SK-N-SH treated with all-trans-retinoic acid at 6 μM for 48 hours (cell line): ENCODE measurements around the gene TSSK2.

Source experiments
- ATAC-seq: fragments of 200-7000 bp; cut with Tn5 transposase; 3 replicates; pipeline ENCODE4 v1.9.1; 2020; ENCODE audit warnings: mild to moderate bottlenecking, moderate library complexity
- BACH2 ChIP-seq: fragments of 250-450 bp; sonication (Bioruptor Pico); IDR thresholded peaks from 2 replicates; pipeline ENCODE4 v1.9.0; 2021; ENCODE audit warnings: mild to moderate bottlenecking, borderline replicate concordance
- CREB5 ChIP-seq: fragments of 250-450 bp; sonication (Bioruptor Pico); IDR thresholded peaks from 2 replicates; pipeline ENCODE4 v1.5.1; 2020; ENCODE audit warnings: low read depth, mild to moderate bottlenecking, moderate library complexity
- CSDC2 ChIP-seq: fragments of 250-450 bp; sonication (Bioruptor Pico); IDR thresholded peaks from 2 replicates; pipeline ENCODE4 v1.5.0; 2020; ENCODE audit warnings: mild to moderate bottlenecking, moderate library complexity
- CSRNP3 ChIP-seq: fragments of 250-450 bp; sonication (Bioruptor Pico); IDR thresholded peaks from 2 replicates; pipeline ENCODE4 v1.5.1; 2021; ENCODE audit warnings: mild to moderate bottlenecking, moderate library complexity
- GLIS3 ChIP-seq: fragments of 250-450 bp; sonication (Bioruptor Pico); IDR thresholded peaks from 2 replicates; pipeline ENCODE4 v1.5.0; 2020; ENCODE audit warnings: mild to moderate bottlenecking, moderate library complexity
- ISL1 ChIP-seq: fragments of 250-450 bp; sonication (Bioruptor Pico); IDR thresholded peaks from 2 replicates; pipeline ENCODE4 v2.1.2; 2022; ENCODE audit warnings: mild to moderate bottlenecking, moderate library complexity
- OSR1 ChIP-seq: fragments of 250-450 bp; sonication (Bioruptor Pico); IDR thresholded peaks from 2 replicates; pipeline ENCODE4 v1.8.0; 2022; ENCODE audit warnings: moderate library complexity, mild to moderate bottlenecking, inconsistent platforms
- PATZ1 ChIP-seq: fragments of 250-450 bp; sonication (Bioruptor Pico); IDR thresholded peaks from 2 replicates; pipeline ENCODE4 v1.8.0; 2020; ENCODE audit warnings: mild to moderate bottlenecking, moderate library complexity, borderline replicate concordance
- POU6F1 ChIP-seq: fragments of 250-450 bp; sonication (Bioruptor Pico); IDR thresholded peaks from 2 replicates; pipeline ENCODE4 v1.8.0; 2021; ENCODE audit warnings: low read depth, mild to moderate bottlenecking, moderate library complexity, borderline replicate concordance
- PPARA ChIP-seq: fragments of 250-450 bp; sonication (Bioruptor Pico); IDR thresholded peaks from 2 replicates; pipeline ENCODE4 v1.5.0; 2020; ENCODE audit warnings: mild to moderate bottlenecking, borderline replicate concordance
- RARB ChIP-seq: fragments of 250-450 bp; sonication (Bioruptor Pico); IDR thresholded peaks from 2 replicates; pipeline ENCODE4 v1.8.0; 2021; ENCODE audit warnings: mild to moderate bottlenecking, moderate library complexity
- SNAI2 ChIP-seq: fragments of 250-450 bp; sonication (Bioruptor Pico); IDR thresholded peaks from 2 replicates; pipeline ENCODE4 v1.5.0; 2020; ENCODE audit warnings: mild to moderate bottlenecking, moderate library complexity
- TOX ChIP-seq: fragments of 250-450 bp; sonication (Bioruptor Pico); IDR thresholded peaks from 2 replicates; pipeline ENCODE4 v1.8.0; 2021; ENCODE audit warnings: mild to moderate bottlenecking, moderate library complexity, borderline replicate concordance
- TSHZ2 ChIP-seq: fragments of 250-450 bp; sonication (Bioruptor Pico); IDR thresholded peaks from 2 replicates; pipeline ENCODE4 v1.5.0; 2020; ENCODE audit warnings: mild to moderate bottlenecking, moderate library complexity
- ZC3H10 ChIP-seq: fragments of 250-450 bp; sonication (Bioruptor Pico); IDR thresholded peaks from 2 replicates; pipeline ENCODE4 v1.5.1; 2021; ENCODE audit warnings: mild to moderate bottlenecking, moderate library complexity
- ZFP3 ChIP-seq: fragments of 250-450 bp; sonication (Bioruptor Pico); IDR thresholded peaks from 2 replicates; pipeline ENCODE4 v1.5.0; 2020; ENCODE audit warnings: mild to moderate bottlenecking, moderate library complexity
- ZFP30 ChIP-seq: fragments of 450-650 bp; formaldehyde crosslinking; IDR thresholded peaks from 2 replicates; pipeline ENCODE4 v1.5.0; 2022; ENCODE audit warnings: mild to moderate bottlenecking, moderate library complexity
- ZNF70 ChIP-seq: fragments of 450-650 bp; formaldehyde crosslinking; IDR thresholded peaks from 2 replicates; pipeline ENCODE4 v1.5.0; 2020; ENCODE audit warnings: mild to moderate bottlenecking, moderate library complexity

TSSK2 gene

GRCh38 chr22:19134176-19134831 lies 3.2 kb downstream of the TSSK2 start:
- TF ChIP-seq SNAI2 (CRISPR knock-in tag): no peak
- no peak for TF ChIP-seq POU6F1 (CRISPR knock-in tag)
- TF ChIP-seq ZFP3 (CRISPR knock-in tag): no peak
- no peak for TF ChIP-seq ZNF70 (CRISPR knock-in tag)
- no peak for ATAC-seq

- ATAC-seq: no peak
- TF ChIP-seq CSRNP3 (CRISPR knock-in tag): no peak
- no peak for TF ChIP-seq TSHZ2 (CRISPR knock-in tag)
- TF ChIP-seq PPARA (CRISPR knock-in tag): no peak
- no peak for TF ChIP-seq RARB
- TF ChIP-seq CSDC2 (CRISPR knock-in tag): no peak
- no peak for TF ChIP-seq GLIS3
Observed at GRCh38 chr22:19134874-19135273, 3.8 kb downstream of the TSSK2 start.

GRCh38 chr22:19136915-19137314 lies 5.8 kb downstream of the TSSK2 start:
- no peak for ATAC-seq
- no peak for TF ChIP-seq POU6F1 (CRISPR knock-in tag)
- no peak for TF ChIP-seq SNAI2 (CRISPR knock-in tag)
- TF ChIP-seq ZFP3 (CRISPR knock-in tag): no peak
- TF ChIP-seq CSDC2 (CRISPR knock-in tag): no peak
- TF ChIP-seq ZC3H10 (CRISPR knock-in tag): no peak
- TF ChIP-seq TOX (CRISPR knock-in tag): no peak
- no peak for TF ChIP-seq BACH2 (CRISPR knock-in tag)
- TF ChIP-seq CSRNP3 (CRISPR knock-in tag): no peak
- TF ChIP-seq RARB: no peak
- TF ChIP-seq OSR1 (CRISPR knock-in tag): no peak
- TF ChIP-seq ISL1 (CRISPR knock-in tag): no peak
- TF ChIP-seq PATZ1: no peak
- no peak for TF ChIP-seq ZFP30 (CRISPR knock-in tag)
- TF ChIP-seq CREB5 (CRISPR knock-in tag): no peak
